GM18520 (cell line): ENCODE measurements around the gene VDR.

Experiments
- ATAC-seq: cut with Tn5 transposase; IDR thresholded peaks from one replicate; pipeline ENCODE4 v1.9.1; 2021; ENCODE audit not compliant: unreplicated experiment

Gene VDR

DNA sequence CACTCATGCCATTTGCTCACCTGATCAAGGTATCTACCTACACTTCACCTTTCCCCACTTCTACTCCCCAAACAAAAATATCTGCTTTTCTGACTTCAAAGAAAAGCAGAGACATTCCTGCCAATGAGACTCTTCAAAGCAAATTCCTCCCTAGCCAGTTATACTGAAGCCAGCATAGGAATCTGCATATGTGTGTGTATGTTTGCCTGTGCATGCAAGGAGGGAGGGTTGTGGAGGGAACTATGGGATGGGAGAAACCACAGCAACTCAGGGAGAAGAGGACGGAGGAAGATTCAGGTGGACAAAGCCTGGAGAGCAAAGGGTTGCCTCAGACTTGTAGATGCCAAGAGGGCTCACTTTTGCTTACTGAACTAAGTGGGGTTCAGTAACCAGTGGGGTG is 26.4 kb upstream of the VDR start:
- no peak for ATAC-seq

DNA sequence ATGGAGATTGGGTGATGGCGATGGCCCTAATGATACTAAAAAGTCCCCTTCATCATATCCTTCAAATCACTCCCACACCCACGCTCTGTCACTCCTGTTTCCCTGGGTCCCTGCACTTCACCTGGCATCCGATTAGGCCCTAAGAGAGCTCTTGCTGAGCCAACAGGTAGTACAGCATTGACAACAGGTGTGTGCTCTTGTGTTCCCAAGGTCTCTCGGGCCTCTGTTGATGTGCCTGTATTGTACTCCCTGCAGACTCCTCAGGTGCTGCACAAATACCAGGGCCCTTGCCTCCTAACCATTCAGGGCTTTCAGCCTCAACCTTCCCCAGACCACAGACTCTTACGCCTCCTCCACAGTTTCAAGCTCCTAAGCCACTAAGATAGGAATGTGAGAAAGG is 25.8 kb upstream of the VDR start:
- ATAC-seq: no peak

DNA sequence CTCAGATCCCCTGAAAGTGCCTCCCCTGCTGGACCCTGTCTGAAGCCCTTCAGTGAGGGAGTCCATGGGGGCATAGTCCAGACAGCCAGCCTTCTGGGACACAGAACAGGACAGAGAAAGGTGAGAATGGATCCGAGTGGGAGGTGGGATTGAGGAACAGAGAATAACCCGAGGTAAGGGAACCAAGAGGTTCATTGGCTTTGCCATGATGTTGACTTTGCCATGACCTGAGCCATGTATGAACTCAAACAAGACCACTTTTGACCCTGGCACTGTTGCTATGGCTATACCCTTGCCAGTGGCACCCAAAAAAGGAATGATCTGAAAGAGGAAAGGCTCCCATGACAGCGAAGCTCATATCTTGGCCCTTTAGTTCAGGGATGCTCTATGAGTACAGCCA is 22.6 kb upstream of the VDR start:
- ATAC-seq: no peak

GRCh38 chr12:47921907-47922306 is 17.1 kb upstream of the VDR start:
- ATAC-seq: no peak

DNA sequence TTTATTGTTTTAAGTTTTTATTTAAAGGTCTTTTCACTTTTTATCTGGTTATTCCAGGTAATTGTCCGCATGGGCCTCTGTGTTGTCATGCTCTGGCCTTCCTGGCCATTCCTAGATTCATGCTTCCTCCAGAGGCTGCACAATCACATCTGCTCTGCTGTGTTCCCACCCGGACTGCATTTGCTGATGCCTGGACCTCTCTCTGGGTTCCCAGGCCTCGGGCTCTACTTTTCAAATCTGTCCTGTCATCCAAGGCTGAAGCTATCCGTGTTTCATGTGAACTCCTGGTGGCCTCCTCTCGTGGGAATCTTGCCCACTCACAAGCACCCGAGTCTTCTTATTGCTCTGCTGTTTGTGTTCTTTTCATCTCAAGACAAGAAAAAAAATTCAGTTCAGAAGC is 16.1 kb upstream of the VDR start:
- no peak for ATAC-seq

- ATAC-seq: no peak
Observed at GRCh38 chr12:47913081-47913480, 8.3 kb upstream of the VDR start.

DNA sequence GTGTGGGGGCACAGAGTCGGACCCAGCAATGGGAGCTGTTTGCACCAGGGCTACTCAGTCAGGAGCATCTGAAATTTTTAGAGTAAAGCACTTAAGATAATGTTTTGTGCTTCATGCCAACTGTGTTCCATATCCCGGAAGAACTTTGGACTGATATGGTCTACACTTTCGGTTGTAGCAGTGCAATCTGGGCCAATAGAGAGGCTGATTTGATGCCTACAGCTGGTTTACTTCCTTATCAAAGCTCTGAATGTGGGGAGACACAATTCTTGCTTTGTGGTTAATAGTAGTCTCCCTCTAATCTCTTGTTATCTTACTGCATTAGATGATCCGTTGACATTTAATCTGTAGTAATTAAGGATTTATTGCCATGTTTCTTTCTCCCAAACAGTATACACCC is 7.8 kb upstream of the VDR start:
- no peak for ATAC-seq

DNA sequence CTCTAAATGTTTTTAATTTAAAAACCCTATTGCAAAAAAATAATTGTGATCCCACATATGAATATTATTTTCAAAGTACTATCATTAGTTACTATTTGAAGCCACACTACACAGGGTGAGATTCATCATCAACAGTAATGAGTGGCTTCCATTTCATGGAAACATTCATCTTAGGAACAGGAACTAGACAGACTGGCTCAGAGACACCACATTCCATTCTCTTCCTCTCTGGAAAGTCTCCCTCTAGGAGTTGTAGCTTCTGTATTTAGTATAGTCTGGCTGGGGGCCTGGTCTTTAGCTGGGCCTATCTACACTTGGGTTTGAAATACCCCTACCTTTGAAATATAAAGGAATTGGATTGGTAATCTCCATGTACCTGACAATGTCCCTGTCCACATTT is 6.2 kb upstream of the VDR start:
- ATAC-seq: no peak

DNA sequence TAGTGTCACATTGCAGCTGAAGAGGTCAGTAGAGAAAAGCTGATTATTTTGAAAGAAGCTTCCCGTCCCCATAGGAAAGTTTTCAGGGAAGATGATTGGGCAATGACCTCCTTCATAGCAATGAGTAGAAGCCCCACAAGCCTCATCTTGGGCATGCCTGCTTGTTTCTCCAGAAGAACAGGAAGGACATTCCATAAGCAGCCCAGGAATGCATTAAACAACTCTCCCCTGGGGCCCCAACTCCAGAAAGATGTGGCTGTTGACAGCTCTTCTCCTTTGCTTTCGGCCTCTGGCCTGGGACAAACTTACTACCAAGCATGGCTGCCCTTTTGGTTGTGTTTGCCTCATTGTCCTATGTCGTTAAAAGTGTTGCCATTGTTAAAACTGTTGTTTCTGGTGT is 5.7 kb upstream of the VDR start:
- no peak for ATAC-seq

DNA sequence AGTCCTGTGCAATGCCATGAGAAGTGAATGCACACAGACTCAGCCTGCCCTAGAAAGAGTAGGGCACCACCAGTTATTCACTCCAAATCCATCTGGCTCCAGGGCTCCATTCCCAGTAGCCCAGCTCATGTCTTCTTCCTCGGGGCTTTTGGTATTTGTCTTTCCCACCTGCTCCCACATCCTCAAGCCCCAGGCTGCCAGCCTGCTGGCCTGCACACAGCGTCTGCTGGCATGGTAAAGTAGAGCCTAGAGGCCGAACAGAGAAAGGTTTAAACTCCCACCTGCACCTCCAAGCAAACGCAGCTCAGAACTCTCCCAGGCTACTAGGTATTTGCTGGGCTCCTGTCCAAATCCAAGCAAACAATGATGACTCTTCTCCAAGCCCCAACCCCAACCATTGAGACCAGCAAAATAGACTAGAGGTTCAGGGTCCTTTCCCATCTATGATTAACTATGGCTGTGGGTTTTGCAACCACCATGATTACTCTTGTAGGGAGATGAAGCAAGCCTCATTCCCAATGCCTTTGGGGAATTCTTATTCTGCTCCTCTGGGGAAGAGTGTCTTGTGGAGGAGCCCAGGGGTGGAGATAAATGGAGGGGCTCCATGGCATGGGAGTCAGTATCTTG is 5.2 kb upstream of the VDR start:
- ATAC-seq: no peak

DNA sequence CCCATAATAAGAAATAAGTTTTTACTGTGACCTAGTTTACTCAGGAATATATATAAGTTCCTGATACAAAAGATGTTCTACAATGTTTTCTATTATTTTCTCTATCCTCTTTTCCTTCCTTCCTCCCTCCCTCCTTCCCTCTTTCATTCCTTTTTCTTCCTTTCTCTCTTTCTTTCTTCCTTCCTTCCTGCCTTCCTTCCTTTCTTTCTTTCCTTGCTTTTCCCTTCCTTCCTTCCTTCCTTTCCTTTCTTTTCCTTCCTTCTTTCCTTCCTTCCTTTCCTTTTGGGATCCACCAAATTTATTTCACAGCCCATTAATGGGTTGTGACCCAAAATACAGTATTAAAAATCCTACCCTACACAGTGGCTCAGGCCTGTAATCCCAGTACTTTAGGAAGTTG is 3.9 kb upstream of the VDR start:
- ATAC-seq: no peak

GRCh38 chr12:47907851-47908454 is 3.2 kb upstream of the VDR start:
- no peak for ATAC-seq

DNA sequence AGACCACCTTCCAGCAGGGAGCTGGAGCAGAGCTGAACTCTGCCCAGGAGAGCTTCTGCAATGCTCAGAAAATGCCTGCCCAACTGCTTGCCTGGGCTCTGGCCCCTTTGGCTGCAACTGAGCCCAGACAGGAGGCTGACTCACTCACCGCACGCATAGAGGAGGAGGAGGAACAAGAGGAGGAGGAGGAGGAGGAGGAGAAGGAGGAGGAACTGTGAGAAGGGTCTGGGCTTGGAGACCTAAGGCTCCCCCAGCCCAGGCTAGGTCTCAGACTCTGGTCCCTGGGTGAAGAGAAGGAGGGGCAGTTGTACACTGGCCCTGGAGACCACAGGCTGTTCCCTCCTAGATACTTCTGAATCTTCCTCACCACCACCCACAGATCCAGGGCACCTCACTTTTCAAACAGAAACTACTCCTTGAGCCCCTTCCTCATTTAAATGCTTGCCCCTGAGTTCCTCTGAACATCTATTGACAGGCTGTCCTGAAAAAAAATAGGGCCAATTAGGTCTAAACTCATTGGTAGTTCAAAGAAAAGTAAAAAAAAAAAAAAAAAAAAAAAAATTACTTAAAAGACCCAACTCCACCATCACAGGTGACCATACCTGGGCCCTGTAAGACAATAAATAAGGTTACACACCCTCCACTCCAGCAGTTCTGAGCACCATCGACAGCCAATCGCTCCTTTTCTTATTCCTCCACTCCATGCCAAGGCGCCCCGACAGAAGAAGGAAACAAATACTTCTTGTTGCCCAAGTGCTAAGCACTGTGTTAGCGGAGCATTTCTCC is 674 bp downstream of the VDR start:
- no peak for ATAC-seq

GRCh38 chr12:47903151-47903611 is 1.6 kb downstream of the VDR start:
- ATAC-seq: no peak

- ATAC-seq: no peak
Observed at GRCh38 chr12:47902131-47902639, 2.6 kb downstream of the VDR start.

DNA sequence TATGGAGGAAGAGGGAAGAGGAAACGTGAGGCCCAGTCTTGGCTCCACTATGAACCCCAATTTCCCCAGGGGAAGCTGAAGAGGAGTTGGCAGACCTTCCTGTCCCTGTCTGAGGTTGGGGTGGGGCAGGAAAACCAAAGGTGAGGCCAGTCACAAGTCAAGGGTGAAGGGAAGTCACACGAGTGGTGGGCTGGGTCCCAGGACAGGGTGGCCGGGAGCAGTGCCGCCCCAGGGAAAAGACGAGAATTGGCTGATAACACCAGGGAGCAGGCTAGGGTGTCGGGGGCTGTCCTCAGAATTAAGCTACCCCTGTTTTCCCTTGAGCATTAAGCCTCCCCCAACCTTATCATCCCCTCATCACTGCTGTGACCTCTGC is 3.1 kb downstream of the VDR start:
- no peak for ATAC-seq

DNA sequence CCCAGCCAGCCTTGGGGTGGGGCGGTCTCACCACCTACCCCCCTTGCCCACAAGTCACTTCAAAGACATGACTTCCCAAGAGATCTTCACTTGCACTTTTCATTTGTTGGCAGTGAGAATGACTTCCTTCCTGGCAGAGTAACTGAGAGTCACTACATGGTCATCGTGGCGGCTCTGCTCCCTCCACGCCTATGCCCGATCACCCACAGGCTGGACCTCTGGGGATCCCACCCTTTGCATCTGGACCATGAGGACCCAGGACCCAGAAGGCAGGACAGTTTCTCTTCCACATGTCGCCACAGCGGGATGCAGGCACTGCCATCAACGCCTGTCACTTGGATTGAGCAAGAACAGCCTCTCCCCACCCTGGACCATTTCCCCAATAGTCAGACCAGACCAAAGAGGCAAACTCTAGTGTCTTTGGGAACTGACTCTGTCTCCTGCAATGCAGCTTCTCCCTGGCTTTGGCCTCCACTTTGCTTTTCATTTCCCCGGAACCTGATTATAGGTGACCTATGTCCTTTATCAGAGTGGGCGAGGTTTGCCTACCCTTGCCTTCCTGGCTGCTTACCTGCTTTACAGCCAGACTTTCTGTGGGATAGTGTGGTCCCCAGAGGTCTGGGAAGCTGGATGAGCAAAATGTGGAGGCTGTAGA is 3.6 kb downstream of the VDR start:
- no peak for ATAC-seq

- no peak for ATAC-seq
Observed at GRCh38 chr12:47900131-47901062, 4.4 kb downstream of the VDR start.

GRCh38 chr12:47899466-47899865 is 5.3 kb downstream of the VDR start:
- no peak for ATAC-seq

DNA sequence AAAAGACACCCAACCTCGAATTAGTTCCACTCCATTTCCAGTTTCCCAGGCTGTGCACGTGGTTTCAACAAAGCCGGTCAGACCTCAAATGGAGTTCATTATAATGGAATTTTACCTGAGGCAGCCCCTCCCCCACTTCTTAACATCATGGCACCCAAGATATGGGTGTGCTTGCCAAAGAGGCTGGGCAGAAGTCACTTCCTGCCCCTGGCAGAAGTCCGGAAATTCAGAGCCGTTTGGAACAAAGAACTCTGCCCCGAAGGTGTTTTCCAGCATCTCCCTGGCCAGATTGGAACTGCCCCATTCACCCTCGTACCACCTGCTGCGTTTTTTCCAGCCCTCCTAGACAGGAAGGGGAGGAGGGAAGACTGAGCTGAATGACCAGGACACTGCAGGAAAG is 8.2 kb downstream of the VDR start:
- ATAC-seq: no peak

DNA sequence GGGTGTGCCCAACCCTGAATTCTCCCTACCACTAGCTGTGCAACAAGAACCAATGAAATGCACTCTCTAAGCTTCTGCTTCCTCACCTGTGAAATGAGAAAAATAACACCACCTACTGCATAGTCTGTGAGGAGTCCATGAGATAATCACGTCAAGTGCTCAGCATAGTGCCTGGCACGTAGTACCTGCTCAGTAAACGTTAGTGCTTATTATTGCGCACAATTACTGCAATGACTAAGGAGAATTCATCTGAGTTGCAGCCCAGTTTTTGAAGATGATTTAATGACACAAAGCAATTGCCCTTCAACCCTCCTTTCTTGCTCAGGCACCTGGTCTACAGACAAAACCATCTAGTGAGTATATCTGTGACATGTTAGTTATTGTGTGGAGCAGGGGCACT is 8.8 kb downstream of the VDR start:
- no peak for ATAC-seq
